GM19372 (cell line): Measurements from ENCODE around the gene CLEC16A.
"Not testable (repeated sequence)": the region's sequence is repeated elsewhere in the genome, so short reads cannot be mapped to it uniquely, and the experiment has no call there.

ENCODE experiments used
- ATAC-seq: cut with Tn5 transposase; IDR thresholded peaks from one replicate; pipeline ENCODE4 v1.9.1; 2021; ENCODE audit warnings: mild to moderate bottlenecking, low read depth, moderate library complexity; ENCODE audit not compliant: unreplicated experiment

The CLEC16A gene

DNA sequence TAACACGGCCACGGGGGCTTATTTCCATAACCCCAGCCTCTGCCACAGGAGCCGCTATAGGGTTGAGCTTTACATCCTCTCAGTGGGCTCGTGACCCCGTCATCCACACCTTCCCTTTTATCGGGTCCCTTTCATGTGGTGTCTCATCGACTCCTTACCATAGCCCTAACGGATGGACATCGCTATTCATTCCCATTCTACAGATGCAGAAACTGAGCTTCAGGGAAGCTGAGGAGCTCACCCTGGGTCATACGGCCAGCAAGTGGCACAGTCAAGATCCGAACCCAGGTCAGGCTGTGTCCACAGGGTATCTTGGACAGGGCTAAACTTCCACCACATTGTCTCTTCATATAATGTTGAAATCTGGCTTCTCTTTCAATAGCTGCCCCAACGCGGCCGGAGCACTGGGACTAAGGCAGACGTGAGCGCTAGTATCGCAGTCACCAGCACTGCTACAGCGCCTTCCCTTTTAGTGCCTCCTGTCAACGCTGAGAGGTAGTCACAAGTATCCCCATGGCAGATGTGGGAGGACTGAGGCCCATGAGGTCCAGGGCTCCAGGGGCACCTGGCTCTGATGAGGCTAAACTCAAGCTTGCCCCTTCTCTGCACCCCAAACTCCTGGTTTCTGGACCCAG lies 260.8 kb downstream of the CLEC16A start:
- no peak for ATAC-seq

DNA sequence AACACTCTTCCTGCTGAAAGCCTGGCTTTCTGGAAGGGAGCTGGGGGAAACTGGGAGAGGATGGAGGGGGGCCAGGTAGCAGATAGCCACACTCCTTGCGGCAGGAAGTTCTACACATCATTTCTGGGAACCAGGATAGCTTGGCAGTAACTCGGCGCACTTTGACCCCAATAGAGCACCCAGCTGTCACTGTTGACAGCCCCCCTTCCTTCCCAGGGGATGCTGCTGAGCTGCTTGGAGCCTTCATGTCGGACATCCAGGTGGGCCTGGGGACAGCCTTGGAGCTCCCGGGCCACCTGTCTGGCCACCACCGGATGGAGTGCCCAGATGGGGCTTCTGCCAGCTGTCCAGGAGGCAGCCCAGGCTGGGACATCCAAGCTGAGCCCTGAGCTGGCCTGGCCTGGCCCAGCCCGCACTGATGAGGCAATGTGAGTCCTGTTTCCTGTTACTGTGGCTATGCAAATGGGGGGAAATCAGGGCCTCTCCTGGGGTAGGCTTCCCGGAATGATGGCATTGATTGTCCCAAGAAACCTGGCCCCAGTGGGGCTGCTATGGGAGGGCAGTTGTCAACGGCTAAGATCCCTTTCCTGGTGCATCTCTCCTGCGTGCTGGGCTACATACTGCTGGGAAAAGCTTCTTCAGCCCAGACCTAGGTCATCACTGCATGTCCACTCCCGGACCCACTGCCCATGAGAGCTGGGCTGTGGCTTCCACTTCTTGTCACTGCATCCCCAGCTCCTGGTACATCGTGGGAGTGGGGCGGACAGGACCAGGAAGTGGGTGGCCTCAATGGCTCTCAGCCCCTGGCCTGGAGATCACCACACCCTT lies 261.6 kb downstream of the CLEC16A start:
- ATAC-seq: no peak

- no peak for ATAC-seq
Observed at GRCh38 chr16:11207646-11208045, 263.3 kb downstream of the CLEC16A start.

DNA sequence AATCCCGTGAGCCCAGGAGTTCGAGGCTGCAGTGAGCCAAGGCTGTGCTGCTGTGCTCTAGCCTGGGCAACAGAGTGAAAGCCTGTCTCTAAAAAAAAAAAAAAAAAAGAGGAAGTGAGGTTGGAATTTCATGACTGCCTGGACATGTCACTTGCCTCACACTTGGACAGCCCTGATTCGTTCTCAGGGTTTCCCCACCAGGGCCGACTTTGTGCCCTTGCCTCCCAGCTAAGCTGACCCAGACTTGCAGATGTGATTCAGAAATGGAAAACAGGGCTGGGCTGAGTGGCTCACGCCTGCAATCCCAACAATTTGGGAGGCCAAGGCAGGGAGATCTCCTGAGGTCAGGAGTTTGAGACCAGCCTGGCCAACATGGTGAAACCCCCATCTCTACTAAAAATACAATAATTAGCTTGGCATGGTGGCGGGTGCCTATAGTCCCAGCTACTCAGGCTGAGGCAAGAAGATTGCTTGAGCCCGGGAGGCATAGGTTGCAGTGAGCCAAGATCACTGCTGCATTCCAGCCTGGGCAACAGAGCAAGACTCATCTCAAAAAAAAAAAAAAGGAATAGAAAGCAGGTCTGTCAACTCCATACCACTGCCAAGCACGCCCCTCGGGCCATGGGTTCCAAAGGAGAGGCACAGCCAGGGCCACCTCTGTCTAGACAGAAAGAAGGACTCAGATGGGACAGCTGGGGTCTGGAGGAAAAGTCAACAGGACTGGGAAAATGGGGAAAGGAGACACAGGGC lies 264.7 kb downstream of the CLEC16A start:
- ATAC-seq: no peak

- ATAC-seq: no peak
Observed at GRCh38 chr16:11210260-11210659, 265.9 kb downstream of the CLEC16A start.

DNA sequence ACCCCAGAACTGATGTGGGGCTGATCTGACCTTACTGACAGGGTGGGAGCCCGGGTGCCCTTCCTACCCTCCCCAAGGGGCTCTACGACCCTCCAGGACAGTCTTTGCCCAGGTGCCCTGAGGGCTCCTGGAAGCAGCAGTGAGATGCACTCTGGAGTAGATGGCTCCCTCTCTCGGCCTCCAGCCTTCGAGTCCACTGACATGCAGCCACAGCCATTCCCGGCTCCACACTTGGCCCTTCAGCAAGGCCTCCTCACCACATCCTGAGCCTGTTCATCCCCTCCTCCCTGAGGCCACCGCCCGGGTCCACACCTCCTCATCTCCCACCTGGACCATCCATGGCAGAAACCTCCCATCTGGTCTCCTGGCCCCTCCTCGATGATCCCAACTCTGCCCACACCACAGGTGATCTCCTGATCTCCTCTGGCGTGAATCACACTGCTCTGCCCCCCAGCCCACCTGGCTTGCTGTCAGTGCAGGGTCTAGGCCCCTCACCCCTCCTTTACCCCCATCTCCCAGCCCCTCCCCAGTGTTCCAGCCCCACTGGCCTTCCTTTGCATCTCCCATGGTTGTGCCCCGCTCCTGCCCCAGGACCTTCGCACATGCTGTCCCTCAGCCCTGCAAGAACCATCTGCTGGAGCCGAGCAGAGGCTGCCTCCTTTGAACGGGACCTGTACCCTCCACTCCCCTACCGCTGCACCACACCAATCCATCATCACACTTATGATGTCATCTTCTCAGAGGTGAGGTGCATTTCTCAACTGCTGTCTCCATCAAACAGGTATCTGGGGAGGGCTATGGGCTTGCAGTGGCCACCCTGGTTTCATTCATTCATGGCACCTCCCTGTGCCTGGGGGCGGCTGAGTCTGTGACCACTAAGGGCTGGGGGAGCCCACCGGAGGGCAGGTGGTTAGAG lies 267.0 kb downstream of the CLEC16A start:
- no peak for ATAC-seq

DNA sequence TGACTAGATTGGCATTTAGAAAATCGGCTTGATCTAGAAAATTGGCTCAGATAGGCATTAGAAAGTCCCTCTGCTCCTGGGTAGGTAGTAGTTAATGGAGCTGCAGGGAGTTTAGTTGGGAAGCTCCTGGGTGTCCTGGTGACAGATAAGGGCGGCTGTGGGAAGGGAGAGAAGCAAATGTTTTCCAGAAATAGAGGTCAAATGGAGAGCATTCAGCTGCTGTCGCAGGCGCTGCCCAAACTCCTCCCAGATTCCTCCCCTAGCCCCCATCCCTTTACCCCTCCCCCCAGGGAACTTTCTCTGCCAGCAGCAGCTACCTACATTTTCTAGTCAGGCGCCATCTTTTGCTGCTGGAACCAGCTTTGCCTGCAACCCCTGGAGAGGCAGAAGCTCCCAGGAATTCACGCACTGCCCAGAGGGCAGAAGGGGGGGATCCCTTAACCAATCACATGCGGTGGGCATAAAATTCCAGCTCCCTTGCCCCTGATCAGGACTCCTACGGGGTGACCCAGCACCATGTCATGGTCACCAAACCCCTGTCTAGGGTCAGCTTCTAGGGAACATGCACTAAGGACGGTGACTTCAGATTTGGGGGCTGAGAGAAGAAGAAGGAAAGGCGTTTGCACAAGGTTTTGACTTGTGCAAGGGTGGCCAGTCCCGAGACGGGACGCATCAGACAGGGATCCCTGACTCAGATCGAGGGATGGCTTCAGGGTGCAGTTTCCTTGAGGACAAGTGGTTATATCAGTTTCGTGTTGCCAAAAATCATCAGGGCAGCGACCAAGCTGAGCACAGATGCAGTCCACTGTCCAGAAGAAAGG lies 267.8 kb downstream of the CLEC16A start:
- no peak for ATAC-seq

DNA sequence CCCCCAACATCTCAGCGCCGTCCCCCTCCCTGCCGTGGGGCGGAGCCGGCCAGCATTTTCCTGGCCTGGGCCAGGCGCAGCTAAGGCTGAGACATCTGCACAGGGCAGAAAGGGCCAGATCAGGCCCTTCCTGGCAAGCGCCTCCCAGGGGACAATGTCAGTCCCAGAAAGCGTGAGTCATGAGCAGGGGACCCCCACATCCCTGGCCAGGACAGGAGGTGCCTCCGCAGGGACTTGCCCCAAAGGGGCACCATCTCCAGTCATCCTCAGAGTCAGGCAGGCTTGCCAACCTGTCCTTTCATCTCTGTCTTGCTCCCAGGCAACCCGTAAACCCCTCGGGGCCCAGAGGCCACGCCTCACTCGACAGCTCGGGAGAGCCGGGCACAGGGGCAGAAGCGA lies 268.4 kb downstream of the CLEC16A start:
- no peak for ATAC-seq

DNA sequence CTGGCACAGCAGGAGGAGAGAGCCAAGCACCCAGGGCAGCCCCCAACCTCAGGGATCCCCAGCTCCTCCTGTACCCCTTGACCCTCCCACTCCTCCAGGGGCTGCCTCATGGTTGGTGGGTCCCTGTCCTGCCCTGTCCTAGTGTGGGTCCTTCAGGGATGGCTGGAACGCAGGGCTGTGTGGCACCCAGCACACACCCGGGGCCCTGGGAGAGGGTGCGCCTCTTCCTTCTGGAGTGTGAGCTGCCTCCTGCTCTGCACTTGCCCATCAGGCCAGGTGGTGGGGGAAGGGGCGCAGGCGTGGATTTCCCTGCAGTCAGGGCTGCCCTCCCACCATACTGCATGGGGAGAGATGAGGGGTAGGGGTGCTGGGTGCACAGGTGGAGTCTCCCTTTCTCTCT lies 269.0 kb downstream of the CLEC16A start:
- no peak for ATAC-seq

GRCh38 chr16:11213799-11214198 lies 269.4 kb downstream of the CLEC16A start:
- ATAC-seq: no peak

DNA sequence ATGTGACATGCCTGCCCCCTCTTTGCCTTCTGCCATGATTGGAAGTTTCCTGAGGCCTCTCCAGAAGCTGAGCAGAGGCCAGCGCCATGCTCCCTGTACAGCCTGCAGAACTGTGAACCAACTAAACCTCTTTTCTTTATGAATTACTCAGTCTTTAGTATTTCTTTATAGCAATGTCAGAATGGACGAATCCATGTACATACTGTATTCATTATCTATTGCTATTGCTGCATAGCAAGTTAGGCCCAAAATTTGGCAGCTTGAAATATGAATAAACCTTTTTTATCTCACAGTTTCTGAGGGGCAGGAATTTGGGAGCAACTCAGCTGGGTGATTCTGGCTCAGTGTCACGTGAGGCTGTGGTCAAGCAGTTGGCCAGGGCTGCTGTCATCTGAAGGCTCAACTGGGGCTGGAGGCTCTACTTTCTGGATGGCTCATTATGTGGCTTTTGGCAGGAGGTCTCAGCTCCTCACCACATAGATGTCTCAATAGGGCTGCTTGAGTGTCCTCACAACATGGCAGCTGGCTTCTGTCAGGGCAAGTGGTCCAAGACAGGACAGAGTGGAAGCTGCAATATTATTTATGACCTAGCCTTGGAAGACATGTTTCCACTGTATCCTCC lies 271.7 kb downstream of the CLEC16A start:
- ATAC-seq: no peak

GRCh38 chr16:11217651-11218603 lies 273.6 kb downstream of the CLEC16A start:
- ATAC-seq: no peak

DNA sequence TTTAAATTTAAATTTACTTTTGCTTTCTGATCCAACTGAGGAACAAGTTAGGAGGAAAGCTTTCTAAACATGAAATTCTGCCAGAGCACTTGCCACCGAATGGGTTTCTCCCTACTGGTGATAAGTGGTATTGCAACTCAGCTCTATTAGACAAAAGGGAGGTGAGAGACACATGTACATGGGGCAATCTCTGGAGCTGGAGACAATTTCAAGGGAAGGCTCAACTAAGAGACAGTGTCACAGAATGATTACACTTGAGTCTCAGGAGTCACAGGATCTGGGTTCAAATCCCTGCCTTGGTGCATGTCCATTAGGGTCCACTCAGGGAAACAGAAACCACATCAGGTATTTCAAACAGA lies 274.2 kb downstream of the CLEC16A start:
- no peak for ATAC-seq

GRCh38 chr16:11219178-11219577 lies 274.8 kb downstream of the CLEC16A start:
- no peak for ATAC-seq

- ATAC-seq: not testable (repeated sequence)
Observed at GRCh38 chr16:11220507-11220906, 276.1 kb downstream of the CLEC16A start.

DNA sequence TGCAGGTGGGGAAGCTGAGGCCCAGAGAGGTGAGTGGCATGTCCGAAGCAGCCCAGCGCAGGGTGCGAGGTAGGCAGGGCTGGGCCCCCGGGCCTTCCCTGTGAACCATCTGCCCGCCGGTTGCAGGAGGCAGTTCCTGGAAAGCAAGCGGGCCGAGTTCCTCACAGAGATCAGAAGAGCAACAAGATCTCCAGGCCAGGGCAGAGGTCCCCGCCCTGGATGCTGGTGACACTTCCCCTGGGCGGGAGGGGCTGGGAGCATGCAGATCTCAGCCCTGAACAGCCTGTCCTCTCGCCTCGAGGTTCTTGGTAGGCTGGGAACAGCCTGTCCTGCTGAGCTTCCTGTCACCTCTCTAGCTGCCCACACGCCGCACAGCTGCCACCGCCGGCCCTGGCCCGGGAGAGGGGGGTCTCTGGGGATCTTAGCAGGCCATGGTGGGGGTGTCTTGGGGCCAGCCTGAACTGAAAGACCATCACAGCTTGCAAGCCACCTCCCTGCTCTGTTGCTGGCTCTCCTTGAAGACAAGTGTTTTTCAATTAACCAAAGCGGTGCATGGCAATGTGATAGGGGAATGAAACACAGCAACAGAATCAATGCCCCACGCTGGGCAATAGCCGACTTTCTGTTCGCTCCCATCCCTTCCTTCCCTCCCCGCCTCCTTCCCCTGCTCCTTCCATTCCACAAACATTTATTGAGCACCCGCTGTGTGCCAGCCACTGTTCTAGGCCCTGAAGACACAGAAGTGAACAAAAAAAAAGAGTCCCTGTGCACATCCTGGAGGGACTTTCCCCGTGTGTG lies 279.9 kb downstream of the CLEC16A start:
- no peak for ATAC-seq
